K562 (cell line): ENCODE results near the gene FRMD4B. TPM values are rescaled to one million over a fixed set of nuclear protein-coding genes. Genes with fewer than 3 reads are reported as not detected.

ENCODE experiments used
- ATAC-seq: fragments of 200-7000 bp; cut with Tn5 transposase; 3 replicates; pipeline ENCODE4 v1.9.1; 2020; ENCODE audit warnings: moderate library complexity
- BruUV-seq: library from RNA; stranded (reverse); fragments of 400-500 nt; replicated peaks from 2 replicates; lab custom pipeline; 2021; lab: Mats Ljungman, UMichigan
- CTCF ChIA-PET: fragments of 300-600 bp; formaldehyde crosslinking; extraction: SDS; loops from one replicate; lab custom pipeline; 2021; ENCODE audit warnings: low intra/inter-chr PET ratio; lab: Yijun Ruan, JAX
- POLR2A ChIA-PET: fragments of 300-600, 350-650 bp; sonication (Branson Sonifier 250); formaldehyde crosslinking; extraction: SDS; loops from one replicate; lab custom pipeline; 2021; ENCODE audit warnings: antibody characterized with exemption, inconsistent platforms; lab: Yijun Ruan, JAX
- DNase-seq, 4 experiments: peaks; one replicate each; pipeline versions ENCODE4 v3.0.0 to v3.0.0-alpha.2; 2011 to 2018; ENCODE audit warnings: low spot score in 3 of 4, mixed read lengths in 3 of 4; ENCODE audit errors: extremely low read depth in 1 of 4
- FAIRE-seq: peaks from 2 replicates; lab custom pipeline; 2011; peaks lifted over from hg19 to GRCh38; lab: Jason Lieb, UNC
- H2AFZ ChIP-seq: 2 replicates; pipeline ENCODE4 v1.6.0; 2011; ENCODE audit warnings: low read depth, low read length, control low read depth, inconsistent platforms
- H3K27ac ChIP-seq: fragments of 200-600 bp; 3 replicates; pipeline ENCODE4 v1.8.0; 2011; ENCODE audit warnings: low read depth, mild to moderate bottlenecking, control low read depth, inconsistent platforms, low read length, moderate library complexity, mixed read lengths; ENCODE audit errors: extremely low read depth
- H3K27me3 ChIP-seq, 2 experiments: fragments of 300-600 bp in 1 of 2; 2 replicates in 1 of 2; 3 replicates in 1 of 2; pipeline versions ENCODE4 v1.6.0 to v1.8.0; 2011; ENCODE audit warnings: inconsistent platforms in 2 of 2, low read length in 2 of 2, mild to moderate bottlenecking in 1 of 2, mixed read lengths in 1 of 2, moderate library complexity in 1 of 2; ENCODE audit not compliant: control insufficient read depth in 2 of 2, insufficient read depth in 2 of 2
- H3K36me3 ChIP-seq: fragments of 300-600 bp; 3 replicates; pipeline ENCODE4 v1.8.0; 2011; ENCODE audit warnings: mild to moderate bottlenecking, low read length, inconsistent platforms; ENCODE audit not compliant: control insufficient read depth, insufficient read depth
- H3K4me1 ChIP-seq, 2 experiments: fragments of 200-600 bp in 1 of 2; replicated peaks in 1 of 2; 2 replicates in 1 of 2; 3 replicates in 1 of 2; pipeline versions ENCODE4 v1.5.1 to v1.8.0; 2011; ENCODE audit warnings: inconsistent platforms in 2 of 2, low read length in 2 of 2, mild to moderate bottlenecking in 1 of 2, mixed read lengths in 1 of 2, moderate library complexity in 1 of 2; ENCODE audit not compliant: control insufficient read depth in 2 of 2, insufficient read depth in 2 of 2
- H3K4me2 ChIP-seq: 2 replicates; pipeline ENCODE4 v1.6.1; 2011; ENCODE audit warnings: low read length, control low read depth, inconsistent platforms, mixed read lengths; ENCODE audit not compliant: insufficient read depth
- H3K4me3 ChIP-seq: fragments of 200-600 bp; sonication (generic), shearing (Covaris generic); 2 replicates; pipeline ENCODE4 v1.5.1; 2016; ENCODE audit warnings: control low read depth, inconsistent platforms
- H3K79me2 ChIP-seq: fragments of 200-600 bp; 3 replicates; pipeline ENCODE4 v1.8.0; 2011; ENCODE audit warnings: low read length, inconsistent platforms; ENCODE audit not compliant: control insufficient read depth, insufficient read depth
- H3K9ac ChIP-seq, 2 experiments: 2 replicates each; pipeline versions ENCODE4 v1.6.0 to v1.6.1; 2011; ENCODE audit warnings: low read depth in 2 of 2, low read length in 2 of 2, control low read depth in 1 of 2, inconsistent platforms in 1 of 2, mild to moderate bottlenecking in 1 of 2, mixed read lengths in 1 of 2; ENCODE audit not compliant: insufficient read depth in 1 of 2
- H3K9me1 ChIP-seq: one replicate; pipeline ENCODE4 v1.6.0; 2011; ENCODE audit warnings: inconsistent platforms, mild to moderate bottlenecking, low read length, moderate library complexity; ENCODE audit not compliant: control insufficient read depth, insufficient read depth
- H3K9me3 ChIP-seq: replicated peaks from 2 replicates; pipeline ENCODE4 v1.5.1; 2011; ENCODE audit warnings: low read depth, low read length, inconsistent platforms; ENCODE audit not compliant: control insufficient read depth, insufficient read depth
- H4K20me1 ChIP-seq: replicated peaks from 2 replicates; pipeline ENCODE4 v1.6.1; 2011; ENCODE audit warnings: low read length, inconsistent platforms, mixed read lengths; ENCODE audit not compliant: control insufficient read depth, insufficient read depth
- ADNP ChIP-seq: fragments of 200-800 bp; sonication (Bioruptor generic); IDR thresholded peaks from 2 replicates; pipeline ENCODE4 v1.6.1; 2016; ENCODE audit warnings: missing genetic modification characterization, missing compliant biosample characterization
- CAMTA2 ChIP-seq: fragments of 250-450 bp; sonication (Bioruptor Pico); conservative IDR thresholded peaks from 2 replicates; pipeline ENCODE4 v1.5.1; 2022
- GABPA ChIP-seq: fragments of 200-800 bp; sonication (Bioruptor generic); conservative IDR thresholded peaks from 2 replicates; pipeline ENCODE4 v1.6.1; 2016; ENCODE audit warnings: low read depth, missing genetic modification characterization, missing compliant biosample characterization
- HMGXB4 ChIP-seq: sonication (generic); formaldehyde crosslinking; IDR thresholded peaks from 2 replicates; pipeline ENCODE4 v1.8.1; 2023; ENCODE audit warnings: mild to moderate bottlenecking, missing genetic modification reagents
- SIN3A ChIP-seq, 2 experiments: fragments of 150-350 bp in 1 of 2; IDR thresholded peaks; 2 replicates each; pipeline ENCODE4 v1.6.1; 2011 to 2016; ENCODE audit warnings: borderline replicate concordance in 2 of 2, low read depth in 2 of 2, low read length in 2 of 2, mild to moderate bottlenecking in 2 of 2, moderate library complexity in 2 of 2; ENCODE audit not compliant: control insufficient read depth in 1 of 2
- SP2 ChIP-seq: IDR thresholded peaks from 2 replicates; pipeline ENCODE4 v1.6.1; 2011; ENCODE audit warnings: mild to moderate bottlenecking, low read depth, low read length, moderate library complexity; ENCODE audit not compliant: poor library complexity, severe bottlenecking; ENCODE audit errors: extremely low read depth
- ZNF407 ChIP-seq: fragments of 450-650 bp; IDR thresholded peaks from 2 replicates; pipeline ENCODE4 v1.6.1; 2016; ENCODE audit warnings: low read depth
- ZNF655 ChIP-seq: fragments of 250-450 bp; sonication (Bioruptor Pico); IDR thresholded peaks from 2 replicates; pipeline ENCODE4 v1.5.0; 2021
- WGBS: fragments of 100-300 bp; shearing (Covaris generic); methylation state at CpG from one replicate; pipeline ENCODE4 v1.1.6; 2016; ENCODE audit warnings: low coverage, mixed read lengths; ENCODE audit not compliant: insufficient coverage; ENCODE audit errors: missing lambda C conversion rate; 5-methylcytosine and 5-hydroxymethylcytosine counted together
- in situ Hi-C: fragments of 300-500 bp; cut with MboI; formaldehyde crosslinking; loops from 4 replicates; pipeline ENCODE4 v1.15.0; 2018; ENCODE audit warnings: inconsistent platforms, mixed read lengths
- intact Hi-C: fragments of 100-400 bp; cut with micrococcal nuclease; formaldehyde crosslinking; loops from 2 replicates; pipeline ENCODE4 v1.14.2; 2022
- polyA plus RNA-seq, 8 experiments: library from polyadenylated mRNA; depleted of rRNA in 4 of 8; stranded (reverse) in 5 of 8; unstranded in 3 of 8; fragments of >200 nt; fragmentation: Nextera tagmentation in 2 of 8; fragmentation: Illumina TruSeq in 1 of 8; extraction: Ambion mirVana in 2 of 8; extraction: Trizol in 1 of 8; gene quantifications; 2 replicates each; pipeline versions ENCODE4 v1.2.1 to v1.2.3, GENCODE V29; 2011 to 2014; ENCODE audit warnings: inconsistent platforms in 1 of 8, missing spikeins in 1 of 8
- total RNA-seq, 7 experiments: library from RNA; depleted of rRNA in 6 of 7; stranded (reverse); fragments of >200 nt in 6 of 7; fragmentation: Illumina TruSeq in 2 of 7; extraction: Trizol in 2 of 7; gene quantifications; 2 replicates each; pipeline versions ENCODE4 v1.2.1 to v1.2.3, GENCODE V29; 2011 to 2021; ENCODE audit warnings: low replicate concordance in 1 of 7

Gene FRMD4B
- total and polyA plus RNA-seq, 9 of the 15 experiments (the other 6 are each of a cell fraction or from before 2014, with no cell fraction given), result 0.03 to 0.09 (median 0.04) TPM; not detected in 3

- TF ChIP-seq ZNF655 (CRISPR knock-in tag), result no peak
These were observed 23.1 kb upstream of the FRMD4B start (continued) for GRCh38 chr3:69409011-69409410.

GRCh38 chr3:69408542-69408941 is 22.7 kb upstream of the FRMD4B start:
- H3K9ac ChIP-seq, result no peak overlapping the region
- ATAC-seq (no peak), FAIRE-seq (no peak), DNase-seq (no peak)
- H3K79me2 ChIP-seq, result no peaks in the 10 kb centered on the region
- CTCF ChIA-PET, result interaction anchor here (0.7 kb wide), 2 partner anchors 173 to 499 kb away, joined by 3 read pairs; no protein-coding TSS in a partner anchor
- no peaks in the 10 kb centered on the region for H3K9me3 ChIP-seq
- in situ Hi-C loops (no loop called here), intact Hi-C loops (no loop called here)
- 0% methylated on average over 4 of the region's 5 CpGs for WGBS
- no peak overlapping the region for H3K4me3 ChIP-seq
- no peaks in the 10 kb centered on the region for H3K4me1 ChIP-seq
- no peaks in the 10 kb centered on the region for H4K20me1 ChIP-seq
- H3K36me3 ChIP-seq, result no peaks in the 10 kb centered on the region
- no TSS peak for BruUV-seq
- no peak overlapping the region for H2AFZ ChIP-seq
- H3K27me3 ChIP-seq, result no peaks in the 10 kb centered on the region
- no peak overlapping the region for H3K27ac ChIP-seq
- H3K9me1 ChIP-seq, result no peaks in the 10 kb centered on the region
- no peak overlapping the region for H3K4me2 ChIP-seq
- POLR2A ChIA-PET, result no interaction called here
- TF ChIP-seq GABPA (tag) (no peak), HMGXB4 (CRISPR knock-in tag) (no peak), SIN3A (IDR thresholded peaks at IDR 0.05; ENCODE audit: borderline replicate concordance in 2 of 2, control insufficient read depth in 1 of 2, low read depth in 2 of 2, low read length in 2 of 2) (no peak), CAMTA2 (no peak), ADNP (no peak), SP2 (no peak), ZNF407 (no peak)
